ENCODE results near the gene KCNE2. TPM values are rescaled to one million over a fixed set of nuclear protein-coding genes. Genes with fewer than 3 reads are reported as not detected.

KCNE2 gene
- total RNA-seq, 1 donor, result not detected

Other genes starting within 250 kb of the KCNE2 start
- 4.7 and 7.1 TPM in 2 replicates for gene SMIM11, start 11.5 kb downstream of the KCNE2 start, total RNA-seq
- gene SMIM34, start 59.9 kb downstream of the KCNE2 start, total RNA-seq, result not detected in 2 replicates
- under 0.01 and 0.64 TPM in 2 replicates for gene KCNE1, start 148.2 kb downstream of the KCNE2 start, total RNA-seq